AG10803 (cell line): ENCODE data around the gene CDC42BPB.

ENCODE experiments used
- DNase-seq: peaks from one replicate; pipeline ENCODE4 v3.0.0; 2010; ENCODE audit warnings: low read depth
- H3K4me3 ChIP-seq: 2 replicates; pipeline ENCODE4 v1.5.1; 2011; ENCODE audit warnings: mild to moderate bottlenecking, low read length, control low read depth
- CTCF ChIP-seq: conservative IDR thresholded peaks from 2 replicates; pipeline ENCODE4 v1.5.1; 2011; ENCODE audit warnings: mild to moderate bottlenecking, low read length, control low read depth, inconsistent platforms

The CDC42BPB gene

GRCh38 chr14:102984336-102985102 lies 72.8 kb downstream of the CDC42BPB start:
- no peak for DNase-seq
- no peak overlapping the region for H3K4me3 ChIP-seq
- TF ChIP-seq CTCF = no peak

- H3K4me3 ChIP-seq = no peak overlapping the region
- DNase-seq = no peak
- no peak for TF ChIP-seq CTCF
These were observed 73.9 kb downstream of the CDC42BPB start for GRCh38 chr14:102983496-102983895.

- TF ChIP-seq CTCF = no peak
- no peak overlapping the region for H3K4me3 ChIP-seq
- no peak for DNase-seq
These were observed 74.4 kb downstream of the CDC42BPB start for GRCh38 chr14:102982852-102983470.

- DNase-seq = peak; percentile 33
- no peak overlapping the region for H3K4me3 ChIP-seq
- no peak for TF ChIP-seq CTCF
These were observed 76.9 kb downstream of the CDC42BPB start for GRCh38 chr14:102980409-102980810.

GRCh38 chr14:102979406-102979805 lies 77.9 kb downstream of the CDC42BPB start:
- DNase-seq = no peak
- no peak for TF ChIP-seq CTCF
- H3K4me3 ChIP-seq = no peak overlapping the region

GRCh38 chr14:102977475-102977874 lies 79.9 kb downstream of the CDC42BPB start:
- no peak overlapping the region for H3K4me3 ChIP-seq
- TF ChIP-seq CTCF = no peak
- DNase-seq = no peak

- DNase-seq = no peak
- no peak for TF ChIP-seq CTCF
These were observed 81.7 kb downstream of the CDC42BPB start for GRCh38 chr14:102975662-102976061.

More at GRCh38 chr14:102975662-102976061, 81.7 kb downstream of the CDC42BPB start:
- no peak overlapping the region for H3K4me3 ChIP-seq
